Astrocyte (in vitro differentiated cells and primary cell): ENCODE data around the gene KCTD18. TPM values are rescaled to one million over a fixed set of nuclear protein-coding genes. Genes with fewer than 3 reads are reported as not detected.

ENCODE experiments used
- DNase-seq: peaks from one replicate; pipeline ENCODE4 v3.0.0-alpha.2; 2010; ENCODE audit warnings: low read depth
- FAIRE-seq: peaks from 2 replicates; lab custom pipeline; 2011; peaks lifted over from hg19 to GRCh38; lab: Jason Lieb, UNC
- H2AFZ ChIP-seq: 2 replicates; pipeline ENCODE4 v1.6.0; 2012; ENCODE audit warnings: low read depth, low read length, inconsistent platforms
- H3K27ac ChIP-seq: 2 replicates; pipeline ENCODE4 v1.5.1; 2011; ENCODE audit warnings: low read depth, low read length, inconsistent platforms
- H3K27me3 ChIP-seq: 2 replicates; pipeline ENCODE4 v1.6.0; 2011; ENCODE audit warnings: low read length, inconsistent platforms; ENCODE audit not compliant: insufficient read depth
- H3K36me3 ChIP-seq: 2 replicates; pipeline ENCODE4 v1.5.1; 2011; ENCODE audit warnings: low read length, inconsistent platforms; ENCODE audit not compliant: insufficient read depth
- H3K4me1 ChIP-seq: 2 replicates; pipeline ENCODE4 v1.5.1; 2011; ENCODE audit warnings: low read length, inconsistent platforms; ENCODE audit not compliant: insufficient read depth
- H3K4me2 ChIP-seq: 2 replicates; pipeline ENCODE4 v1.6.0; 2012; ENCODE audit warnings: low read length, inconsistent platforms
- H3K4me3 ChIP-seq: 2 replicates; pipeline ENCODE4 v1.5.1; 2011; ENCODE audit warnings: low read depth, mild to moderate bottlenecking, low read length, inconsistent platforms; ENCODE audit not compliant: insufficient read depth
- H3K79me2 ChIP-seq: 2 replicates; pipeline ENCODE4 v1.6.0; 2012; ENCODE audit warnings: mild to moderate bottlenecking, low read length, inconsistent platforms; ENCODE audit not compliant: insufficient read depth
- H3K9ac ChIP-seq: 2 replicates; pipeline ENCODE4 v1.6.0; 2012; ENCODE audit warnings: mild to moderate bottlenecking, low read length, inconsistent platforms
- H3K9me3 ChIP-seq: 2 replicates; pipeline ENCODE4 v1.5.1; 2012; ENCODE audit warnings: low read depth, mild to moderate bottlenecking, low read length, inconsistent platforms; ENCODE audit not compliant: insufficient read depth
- H4K20me1 ChIP-seq: 2 replicates; pipeline ENCODE4 v1.6.0; 2012; ENCODE audit warnings: low read length, inconsistent platforms; ENCODE audit not compliant: insufficient read depth
- H3K27ac Mint-ChIP-seq: one replicate; pipeline ENCODE4 v1.8.0; 2021; ENCODE audit warnings: mild to moderate bottlenecking, mixed read lengths; ENCODE audit not compliant: unreplicated experiment
- H3K27me3 Mint-ChIP-seq: one replicate; pipeline ENCODE4 v1.8.0; 2021; ENCODE audit warnings: low read depth, mixed read lengths; ENCODE audit not compliant: unreplicated experiment
- H3K36me3 Mint-ChIP-seq: one replicate; pipeline ENCODE4 v1.8.0; 2021; ENCODE audit warnings: low read depth, mixed read lengths; ENCODE audit not compliant: unreplicated experiment
- H3K4me1 Mint-ChIP-seq: one replicate; pipeline ENCODE4 v1.8.0; 2021; ENCODE audit warnings: low read depth, mixed read lengths; ENCODE audit not compliant: unreplicated experiment
- H3K4me3 Mint-ChIP-seq: one replicate; pipeline ENCODE4 v1.8.0; 2021; ENCODE audit warnings: mild to moderate bottlenecking, moderate library complexity, mixed read lengths; ENCODE audit not compliant: unreplicated experiment
- H3K9me3 Mint-ChIP-seq: one replicate; pipeline ENCODE4 v1.8.0; 2021; ENCODE audit warnings: mild to moderate bottlenecking, mixed read lengths; ENCODE audit not compliant: unreplicated experiment
- EZH2 ChIP-seq: IDR thresholded peaks from 2 replicates; pipeline ENCODE4 v1.6.1; 2012; ENCODE audit warnings: mild to moderate bottlenecking, low read length, inconsistent platforms; ENCODE audit not compliant: insufficient read depth
- total RNA-seq: library from RNA; stranded (reverse); gene quantifications from 2 replicates; pipeline ENCODE4 v1.2.1, GENCODE V29; 2021
- TF ChIP-seq, protein P1 (sequence below): IDR thresholded peaks from 2 replicates; pipeline ENCODE4 v1.5.1; 2011; ENCODE audit warnings: low read depth, mild to moderate bottlenecking, inconsistent platforms, low read length, moderate library complexity; ENCODE audit not compliant: insufficient read depth

Gene KCTD18
- total RNA-seq, 1 donor from 2014 or later: 8.2 TPM

DNA sequence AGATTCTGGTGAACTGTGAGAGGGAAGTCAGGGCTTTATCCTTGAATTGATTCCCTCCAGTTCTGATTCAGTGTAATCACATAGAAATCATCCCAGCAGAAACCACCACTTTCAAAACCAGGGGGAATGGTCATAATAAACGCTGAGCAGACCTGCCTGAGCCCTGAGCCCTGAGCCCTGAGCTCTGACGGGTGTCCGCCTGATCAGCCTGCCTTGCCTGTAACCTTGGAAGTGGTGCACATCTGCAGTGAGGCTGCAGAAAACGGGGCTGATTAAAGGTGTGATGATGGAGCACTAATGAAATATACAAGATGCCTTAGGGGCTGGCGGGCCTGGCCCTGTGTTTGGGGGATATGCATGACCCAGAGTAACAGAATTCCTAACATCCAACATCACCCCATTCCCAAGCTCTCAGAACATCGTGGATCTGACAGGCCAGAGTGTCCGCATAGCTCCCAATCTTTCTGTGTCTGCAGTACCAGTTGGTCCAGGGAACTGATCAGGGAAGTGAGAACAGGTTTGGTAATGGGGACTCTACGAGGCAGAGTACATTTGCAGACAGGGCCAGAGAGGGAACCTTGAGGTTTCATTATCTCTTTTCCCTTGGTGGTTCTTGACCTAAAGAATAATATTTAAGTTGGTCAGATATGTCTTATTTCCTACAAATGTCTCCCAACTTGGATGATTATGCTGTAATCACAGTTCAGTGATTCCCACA lies 37.8 kb downstream of the KCTD18 start:
- DNase-seq: no peak
- H3K9ac ChIP-seq: no peak overlapping the region
- H3K4me2 ChIP-seq: no peak overlapping the region
- H3K4me1 Mint-ChIP-seq: peaks cover 16% of the 10 kb centered on the region
- H3K9me3 ChIP-seq: no peaks in the 10 kb centered on the region
- H3K27me3 Mint-ChIP-seq: no peaks in the 10 kb centered on the region
- no peaks in the 10 kb centered on the region for H3K27me3 ChIP-seq
- no peak overlapping the region for H3K4me3 ChIP-seq
- no peaks in the 10 kb centered on the region for H3K9me3 Mint-ChIP-seq
- no peak overlapping the region for H3K4me3 Mint-ChIP-seq
- no peak for FAIRE-seq
- no peak for TF ChIP-seq EZH2
- TF ChIP-seq, protein P1, sequence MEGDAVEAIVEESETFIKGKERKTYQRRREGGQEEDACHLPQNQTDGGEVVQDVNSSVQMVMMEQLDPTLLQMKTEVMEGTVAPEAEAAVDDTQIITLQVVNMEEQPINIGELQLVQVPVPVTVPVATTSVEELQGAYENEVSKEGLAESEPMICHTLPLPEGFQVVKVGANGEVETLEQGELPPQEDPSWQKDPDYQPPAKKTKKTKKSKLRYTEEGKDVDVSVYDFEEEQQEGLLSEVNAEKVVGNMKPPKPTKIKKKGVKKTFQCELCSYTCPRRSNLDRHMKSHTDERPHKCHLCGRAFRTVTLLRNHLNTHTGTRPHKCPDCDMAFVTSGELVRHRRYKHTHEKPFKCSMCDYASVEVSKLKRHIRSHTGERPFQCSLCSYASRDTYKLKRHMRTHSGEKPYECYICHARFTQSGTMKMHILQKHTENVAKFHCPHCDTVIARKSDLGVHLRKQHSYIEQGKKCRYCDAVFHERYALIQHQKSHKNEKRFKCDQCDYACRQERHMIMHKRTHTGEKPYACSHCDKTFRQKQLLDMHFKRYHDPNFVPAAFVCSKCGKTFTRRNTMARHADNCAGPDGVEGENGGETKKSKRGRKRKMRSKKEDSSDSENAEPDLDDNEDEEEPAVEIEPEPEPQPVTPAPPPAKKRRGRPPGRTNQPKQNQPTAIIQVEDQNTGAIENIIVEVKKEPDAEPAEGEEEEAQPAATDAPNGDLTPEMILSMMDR: no peak
- H3K36me3 Mint-ChIP-seq: peaks cover 34% of the 10 kb centered on the region
- H3K36me3 ChIP-seq: peaks cover 42% of the 10 kb centered on the region
- H4K20me1 ChIP-seq: no peaks in the 10 kb centered on the region
- peaks cover 7% of the 10 kb centered on the region for H3K4me1 ChIP-seq
- H3K79me2 ChIP-seq: no peaks in the 10 kb centered on the region
- no peak overlapping the region for H2AFZ ChIP-seq
- no peak overlapping the region for H3K27ac Mint-ChIP-seq
- H3K27ac ChIP-seq: no peak overlapping the region

DNA sequence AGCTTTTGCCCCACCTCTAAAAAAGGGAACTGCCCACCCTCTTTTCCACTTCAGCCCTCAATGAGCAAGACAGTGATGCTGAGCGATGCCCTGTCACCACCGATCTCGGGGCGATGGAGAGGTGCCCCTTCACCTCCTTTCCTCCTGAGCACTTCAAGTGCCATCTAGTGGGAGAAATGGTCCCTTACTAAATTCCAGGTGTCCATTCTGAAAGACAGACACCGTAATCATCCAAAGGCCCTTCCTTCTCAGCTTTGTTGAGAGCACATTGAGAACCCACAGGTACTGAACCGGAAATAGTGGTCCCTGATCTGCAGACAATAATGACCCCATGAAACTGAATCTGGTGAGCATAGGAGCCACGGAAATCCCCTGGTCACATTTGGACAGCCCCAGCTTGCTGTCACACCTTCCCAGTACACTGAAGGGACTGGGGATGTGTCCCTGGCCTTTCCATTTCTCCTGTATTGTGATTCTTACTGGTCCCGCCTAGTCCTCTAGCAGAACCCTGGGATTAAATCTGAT lies 38.5 kb downstream of the KCTD18 start:
- no peak for DNase-seq
- Histone ChIP-seq H3K4me2 (no peak overlapping the region), H3K4me3 (no peak overlapping the region), H3K9ac (peak overlapping the region; percentile 10), H3K9me3 (no peaks in the 10 kb centered on the region), H3K27me3 (no peaks in the 10 kb centered on the region), H2AFZ (no peak overlapping the region), H4K20me1 (no peaks in the 10 kb centered on the region), H3K27ac (no peak overlapping the region), H3K79me2 (no peaks in the 10 kb centered on the region), H3K4me1 (peaks cover 7% of the 10 kb centered on the region), H3K36me3 (peaks cover 38% of the 10 kb centered on the region)
- Mint-ChIP-seq H3K4me3 (no peak overlapping the region), H3K27me3 (no peaks in the 10 kb centered on the region), H3K27ac (no peak overlapping the region), H3K9me3 (no peaks in the 10 kb centered on the region), H3K4me1 (peaks cover 17% of the 10 kb centered on the region), H3K36me3 (peaks cover 35% of the 10 kb centered on the region)
- TF ChIP-seq EZH2: no peak
- TF ChIP-seq, protein P1: peak; percentile 48
- FAIRE-seq: peak; percentile 54

DNA sequence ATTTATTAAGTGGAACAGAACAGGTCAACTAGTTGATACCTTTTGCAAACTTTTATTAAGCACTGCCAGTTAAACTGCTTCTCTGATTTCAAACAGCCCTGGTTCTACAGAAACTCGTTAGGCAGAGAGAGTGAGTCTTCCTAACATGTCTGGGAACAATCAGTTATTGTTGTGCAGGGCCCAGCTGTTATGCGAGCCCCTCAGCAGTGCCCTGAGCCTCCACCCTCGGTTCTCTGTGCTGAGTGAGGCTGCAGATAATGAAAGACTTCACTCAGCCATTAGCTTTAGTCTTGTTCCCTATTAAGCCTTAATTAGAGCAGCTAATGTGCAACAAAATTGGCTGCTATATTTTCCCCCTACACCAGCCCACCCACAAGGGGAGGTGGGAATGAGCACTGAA lies 39.6 kb downstream of the KCTD18 start:
- no peak for DNase-seq
- Mint-ChIP-seq H3K27ac (peak overlapping the region; percentile 62), H3K36me3 (peaks cover 43% of the 10 kb centered on the region), H3K9me3 (no peaks in the 10 kb centered on the region), H3K4me1 (peaks cover 17% of the 10 kb centered on the region), H3K27me3 (no peaks in the 10 kb centered on the region), H3K4me3 (no peak overlapping the region)
- Histone ChIP-seq H2AFZ (no peak overlapping the region), H3K27ac (peak overlapping the region; percentile 49), H3K9me3 (no peaks in the 10 kb centered on the region), H3K9ac (peak overlapping the region; percentile 13), H4K20me1 (no peaks in the 10 kb centered on the region), H3K27me3 (no peaks in the 10 kb centered on the region), H3K4me1 (peaks cover 7% of the 10 kb centered on the region), H3K4me3 (no peak overlapping the region), H3K79me2 (no peaks in the 10 kb centered on the region), H3K4me2 (no peak overlapping the region), H3K36me3 (peaks cover 33% of the 10 kb centered on the region)
- TF ChIP-seq, protein P1: no peak
- TF ChIP-seq EZH2: no peak
- FAIRE-seq: no peak
